NCI-H1694 treated with DMSO at 0.1 percent for 48 hours (cell line): ENCODE data around the gene S100A13.

Source experiments
- DNase-seq: peaks from one replicate; lab custom pipeline; 2025; lab: John Stamatoyannopoulos, UW

S100A13 gene

DNA sequence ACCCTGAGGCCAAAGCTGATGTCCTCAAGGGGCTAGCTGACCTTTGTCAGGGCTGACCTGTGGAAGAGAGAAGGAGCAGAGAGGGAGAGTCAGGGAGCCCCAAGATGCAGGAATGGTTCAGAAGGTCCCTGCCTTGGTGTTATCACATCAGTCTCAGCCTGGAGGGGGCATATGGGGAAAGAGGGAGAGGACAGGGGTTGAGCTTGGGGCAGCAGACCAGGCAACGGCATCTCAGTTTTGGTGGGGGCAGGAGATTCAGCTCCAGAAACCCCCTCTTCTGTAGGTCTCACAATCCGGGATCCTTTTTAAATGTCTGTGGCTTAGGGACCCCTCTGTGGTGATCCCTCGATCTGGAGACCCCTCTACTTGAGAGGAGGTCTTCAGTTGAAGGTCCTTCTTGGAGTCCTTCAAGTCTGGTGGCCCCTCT, 815 bp downstream of the S100A13 start:
- no peak for DNase-seq

- no peak for DNase-seq
Observed at GRCh38 chr1:153624965-153625611, 2.2 kb downstream of the S100A13 start.

GRCh38 chr1:153623101-153623500, 4.2 kb downstream of the S100A13 start:
- no peak for DNase-seq

DNA sequence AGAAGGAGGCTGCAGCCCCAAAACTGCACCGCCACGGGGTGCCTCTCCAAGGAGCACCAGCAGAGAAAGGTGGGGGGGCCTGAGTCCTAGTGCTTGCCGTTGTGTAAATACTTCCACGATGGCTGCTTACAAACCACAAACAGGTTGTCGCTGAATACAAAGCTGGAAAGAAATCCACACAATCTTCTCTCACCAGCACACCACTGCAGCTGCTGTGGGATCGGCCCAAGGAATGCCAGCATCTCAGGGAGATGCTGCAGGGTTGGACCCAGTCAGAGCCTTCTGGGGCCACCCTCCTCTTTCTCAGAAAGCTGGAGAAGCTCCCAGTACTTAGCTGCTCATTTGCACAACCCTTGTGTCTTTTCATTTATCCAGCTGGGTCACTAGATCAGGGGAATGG, 8.1 kb downstream of the S100A13 start:
- DNase-seq, result no peak

DNA sequence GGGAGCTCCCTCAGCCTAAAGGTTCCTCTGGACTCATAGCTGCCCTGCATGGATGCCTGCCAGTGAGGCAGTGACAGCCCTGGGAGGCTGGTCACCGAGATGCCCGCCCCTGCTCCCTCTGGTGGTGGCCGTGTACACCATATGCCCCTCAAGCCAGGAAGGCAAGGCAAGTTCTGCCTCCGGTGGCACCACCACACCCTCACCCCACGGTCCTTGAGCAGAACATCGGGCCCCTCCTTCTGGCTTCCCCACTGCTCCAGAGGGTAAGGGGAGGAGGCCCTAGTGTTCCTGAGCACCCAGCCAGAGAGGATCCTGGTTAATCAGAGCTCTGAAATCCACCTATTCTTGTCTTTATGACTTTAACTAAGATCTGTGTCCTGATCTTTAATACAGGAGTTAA, 9.6 kb downstream of the S100A13 start:
- DNase-seq, result no peak

DNA sequence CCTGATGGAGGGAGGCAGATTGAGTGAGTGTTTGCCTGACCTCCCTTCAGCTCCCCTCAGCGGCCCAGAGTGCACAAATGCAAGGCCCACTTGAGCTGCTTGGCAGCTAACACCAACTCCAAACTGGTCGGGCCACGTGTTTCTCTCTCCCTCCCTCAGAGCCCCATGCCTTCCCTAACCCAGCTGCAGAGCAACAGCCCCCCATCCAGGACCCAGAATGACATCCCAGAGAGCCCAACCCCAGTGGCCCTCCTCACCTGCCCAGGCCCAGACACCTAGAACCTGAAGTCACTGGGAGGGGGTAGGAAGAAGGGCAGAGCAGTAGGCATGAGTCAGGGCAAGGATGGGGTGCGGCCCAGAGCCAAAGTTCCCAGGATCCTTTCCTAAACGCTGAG, 10.4 kb downstream of the S100A13 start:
- no peak for DNase-seq

- no peak for DNase-seq
Observed at GRCh38 chr1:153616144-153616916, 11.0 kb downstream of the S100A13 start, which contains the start of gene S100A14. S100A14 (minus strand) TSS chr1:153616325; CDS start chr1:153615858, 467 bp downstream.

DNA sequence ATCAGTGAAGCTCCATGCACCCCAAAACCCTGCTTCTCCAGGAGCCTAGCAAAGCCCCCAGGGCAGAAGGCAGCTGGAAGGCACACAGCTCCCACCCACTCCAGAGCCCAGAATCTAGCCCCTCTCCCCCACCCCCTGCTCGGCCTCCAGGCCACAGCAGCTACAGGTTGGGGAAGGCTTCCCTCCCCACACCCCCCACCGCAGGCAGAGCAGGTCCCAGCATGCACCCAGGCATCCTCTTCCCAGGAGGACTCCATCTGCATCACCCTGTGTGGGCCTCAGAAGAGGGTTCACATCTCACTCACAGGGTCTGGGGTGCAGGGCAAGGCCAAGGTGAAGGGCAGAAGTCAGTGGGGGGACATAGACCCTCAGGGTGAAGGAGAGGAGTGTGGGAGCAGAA, 11.9 kb downstream of the S100A13 start:
- no peak for DNase-seq

DNA sequence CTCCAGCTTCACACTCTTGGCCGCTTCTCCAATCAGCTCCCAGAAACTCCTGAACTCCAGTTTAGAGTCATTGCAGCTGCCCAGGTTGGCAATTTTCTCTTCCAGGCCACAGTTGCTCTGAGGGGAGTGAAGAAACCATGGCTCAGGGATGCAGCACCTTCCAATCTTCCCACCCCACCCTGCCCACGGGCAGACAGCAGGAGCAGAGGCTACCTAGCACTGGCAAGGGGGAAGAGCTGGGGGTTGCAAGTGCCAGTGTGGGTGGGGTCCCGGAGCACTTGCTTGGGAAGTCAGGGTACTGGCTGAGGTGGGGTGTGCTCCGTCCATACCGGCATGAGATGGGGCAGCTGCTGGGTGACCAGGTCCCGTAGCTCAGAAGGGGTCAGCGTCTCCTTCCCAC, 12.4 kb downstream of the S100A13 start:
- no peak for DNase-seq

GRCh38 chr1:153614189-153614900, 13.0 kb downstream of the S100A13 start:
- DNase-seq, result no peak

GRCh38 chr1:153613406-153613805, 13.9 kb downstream of the S100A13 start:
- DNase-seq, result no peak

DNA sequence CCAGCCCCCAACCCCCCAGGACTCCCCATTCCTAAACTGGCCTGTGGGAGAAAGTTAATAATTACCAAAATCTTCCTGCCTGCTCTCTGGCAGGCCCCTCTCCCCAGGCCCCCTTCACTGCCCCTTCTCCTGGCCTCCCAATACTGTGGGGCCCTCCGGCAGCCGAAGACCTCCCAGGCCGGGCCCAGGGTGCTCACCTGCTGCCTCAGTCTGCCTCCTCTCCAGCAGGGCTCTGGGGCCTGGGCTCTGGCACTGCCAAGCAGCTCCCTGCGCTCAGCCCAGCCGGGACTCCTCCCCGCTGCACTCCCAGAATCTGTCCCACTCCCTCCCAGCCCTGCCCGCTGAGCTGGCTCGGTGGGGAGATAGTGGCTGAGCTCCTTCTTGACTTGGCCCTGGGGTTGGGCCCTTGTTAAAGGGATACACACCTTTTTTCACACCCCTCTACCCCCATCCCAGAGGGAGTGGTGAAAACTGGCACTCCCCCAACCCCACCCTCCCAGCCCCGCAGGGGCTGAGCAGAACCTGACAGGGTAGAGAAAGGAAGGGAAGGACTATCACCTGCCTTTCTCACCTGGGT, 14.5 kb downstream of the S100A13 start, which contains the start of gene S100A16:
Gene S100A16, minus strand, starts transcription at position 383 of the 577 bp plus-strand sequence. CDS start 4,986 bp downstream, outside the sequence.
- peak; percentile 7 for DNase-seq

- DNase-seq, result no peak
Observed at GRCh38 chr1:153612111-153612754, 15.1 kb downstream of the S100A13 start.

DNA sequence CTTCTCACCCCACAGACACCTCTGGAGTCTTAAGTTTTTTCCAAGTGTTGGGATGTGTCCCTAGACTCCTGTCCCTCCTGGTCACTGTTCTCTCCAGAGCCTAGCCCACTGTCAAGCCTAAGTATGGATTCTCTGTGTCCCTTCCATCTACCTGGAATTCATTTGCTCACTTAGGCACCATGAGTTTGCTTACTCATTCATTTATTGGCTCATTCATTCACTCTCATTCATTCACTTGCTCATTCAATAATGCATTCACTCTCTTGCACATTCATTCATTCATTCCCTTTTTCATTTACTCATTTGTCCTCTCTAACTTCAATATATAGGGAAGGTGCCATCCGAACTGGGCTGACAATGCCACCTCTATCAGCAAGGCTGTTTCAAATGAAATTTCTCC, 15.9 kb downstream of the S100A13 start:
- no peak for DNase-seq

DNA sequence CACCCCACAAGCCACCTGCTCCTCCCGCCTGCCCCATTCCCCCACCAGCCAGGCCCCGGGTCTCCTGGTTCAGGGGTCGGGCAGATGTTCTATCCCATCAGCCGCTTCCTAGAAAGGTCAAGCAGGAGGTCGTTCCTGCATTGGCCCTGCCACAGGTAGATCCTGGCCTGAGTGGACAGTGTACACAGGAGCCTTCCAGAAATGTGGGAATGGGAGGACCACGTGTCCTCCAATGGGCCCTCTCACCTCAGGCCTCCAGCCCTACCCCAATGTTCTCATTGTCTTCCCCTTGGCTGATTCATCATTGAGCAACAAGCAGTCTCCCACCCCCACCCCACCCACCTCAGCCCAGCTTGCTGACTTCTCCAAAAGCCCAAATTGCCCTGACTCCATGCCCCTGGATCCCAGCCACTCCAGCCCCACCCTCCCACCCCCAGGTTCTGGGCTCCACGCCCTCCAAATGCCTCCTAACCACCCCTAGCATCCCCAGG, 16.4 kb downstream of the S100A13 start:
- DNase-seq, result no peak

- no peak for DNase-seq
Observed at GRCh38 chr1:153610334-153610733, 17.0 kb downstream of the S100A13 start.

GRCh38 chr1:153609585-153609907, 17.8 kb downstream of the S100A13 start:
- DNase-seq, result no peak

- DNase-seq, result no peak
Observed at GRCh38 chr1:153608742-153609584, 18.3 kb downstream of the S100A13 start.

DNA sequence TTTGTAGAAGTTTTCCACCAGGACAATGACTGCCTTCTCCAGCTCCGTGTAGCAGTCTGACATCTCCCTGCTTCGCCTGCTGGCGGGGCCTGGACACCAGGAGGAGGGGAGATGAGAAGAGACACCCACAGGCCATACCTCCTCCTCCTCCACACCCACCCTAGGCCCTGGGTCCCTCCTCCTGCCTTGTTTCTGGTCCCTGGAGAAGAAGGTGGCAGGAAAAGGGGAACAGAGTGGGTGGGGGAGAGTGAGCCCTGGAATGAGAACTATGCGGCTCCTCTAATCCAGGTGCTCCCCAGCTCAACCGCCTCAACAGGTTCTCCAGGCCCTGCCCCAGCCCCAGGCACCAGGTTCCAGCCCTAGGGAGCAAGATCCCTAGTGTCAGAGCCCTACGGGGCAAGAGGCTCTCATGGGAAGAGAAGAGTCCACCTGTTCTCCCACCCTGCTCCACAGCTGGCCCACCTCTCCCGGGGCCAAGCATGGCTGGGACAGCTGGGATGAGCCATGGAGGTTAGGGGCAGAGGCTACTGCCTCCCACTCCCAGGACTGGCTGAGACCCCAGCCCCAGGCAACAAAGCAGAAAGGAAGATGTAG, 19.1 kb downstream of the S100A13 start:
- no peak for DNase-seq

DNA sequence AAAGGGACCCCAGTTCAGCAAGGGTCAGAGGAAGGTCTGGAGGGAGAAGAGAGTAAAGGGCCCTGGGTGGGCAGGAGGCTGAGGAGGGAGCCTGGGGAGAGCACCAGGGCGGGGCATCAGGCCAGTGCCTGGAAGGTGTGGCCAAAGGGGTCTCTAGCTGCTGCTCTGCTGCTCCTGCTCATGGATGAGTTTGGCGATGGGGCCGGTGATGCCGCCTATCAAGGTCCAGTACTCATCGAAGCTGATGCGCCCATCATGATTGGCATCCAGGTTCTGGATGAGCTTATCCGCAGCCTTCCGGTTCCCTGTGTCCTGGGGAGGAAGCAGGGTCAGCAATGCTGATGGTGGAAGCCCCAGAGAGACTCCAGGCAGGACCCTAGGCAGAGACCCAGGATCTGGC, 19.9 kb downstream of the S100A13 start:
- DNase-seq, result no peak

- no peak for DNase-seq
Observed at GRCh38 chr1:153606194-153606593, 21.1 kb downstream of the S100A13 start.
